OCI-LY7 (cell line): Measurements from ENCODE around the gene DGCR8.

ENCODE experiments used
- EZH2phosphoT487 ChIP-seq: fragments of 200-600 bp; sonication (generic); IDR thresholded peaks from 2 replicates; pipeline ENCODE4 v1.6.1; 2018; ENCODE audit warnings: low read depth, borderline replicate concordance, mild to moderate bottlenecking, mixed run types, antibody characterized with exemption, low read length, moderate library complexity, mixed read lengths
- TF ChIP-seq, protein P1 (sequence below): fragments of 200-600 bp; sonication (generic); conservative IDR thresholded peaks from 2 replicates; pipeline ENCODE4 v1.5.1; 2014; ENCODE audit warnings: mild to moderate bottlenecking, antibody characterized with exemption, low read length, moderate library complexity, mixed read lengths

DNA sequence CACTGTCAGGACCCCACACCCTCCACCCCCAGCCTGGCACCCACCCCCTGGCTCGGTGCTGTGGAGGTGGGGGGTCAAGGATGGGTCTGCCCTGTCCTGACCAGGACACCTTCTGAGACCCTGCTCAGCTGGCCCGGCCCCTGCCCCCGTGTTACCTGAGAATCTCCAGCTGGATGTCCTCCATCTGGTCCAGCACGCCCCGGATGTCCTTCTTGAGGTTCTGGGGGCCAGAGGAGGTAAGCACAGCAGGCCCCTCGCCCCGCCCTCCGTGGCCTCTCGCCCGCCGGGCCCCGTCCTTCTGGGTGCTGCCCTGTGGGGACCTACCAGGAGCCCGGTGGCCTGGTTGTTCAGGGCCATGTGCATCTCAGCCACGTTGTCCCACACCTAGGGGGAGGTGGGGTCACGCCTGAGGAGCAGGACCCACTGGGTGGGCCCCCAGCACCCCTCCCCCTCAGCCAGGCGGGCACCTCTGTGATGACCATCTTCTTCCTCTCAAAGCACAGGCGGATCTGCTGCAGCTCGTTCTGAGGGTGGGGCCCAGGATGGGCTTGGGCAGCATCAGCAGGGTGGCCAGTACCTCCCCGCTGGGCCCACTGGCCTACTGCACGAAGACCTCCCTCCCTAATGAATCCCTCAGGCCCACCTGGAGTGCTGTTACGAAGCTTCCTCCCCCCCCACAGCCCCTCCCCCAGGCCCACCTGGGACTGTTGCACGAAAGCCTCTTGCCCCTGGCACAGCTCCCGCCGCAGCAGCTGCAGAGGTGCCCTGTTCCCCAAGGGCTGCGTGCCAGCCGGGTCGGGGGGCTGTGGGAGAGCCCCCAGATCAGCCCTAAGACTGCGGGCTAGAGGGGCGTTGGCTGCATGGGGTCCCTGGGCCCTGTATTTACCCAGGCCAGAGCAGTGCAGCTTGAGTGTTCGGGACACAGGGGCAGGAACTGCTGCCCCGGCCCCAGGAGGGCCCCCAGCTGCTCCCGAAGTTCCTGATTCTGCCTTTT is 69.5 kb downstream of the DGCR8 start:
- TF ChIP-seq, protein P1, sequence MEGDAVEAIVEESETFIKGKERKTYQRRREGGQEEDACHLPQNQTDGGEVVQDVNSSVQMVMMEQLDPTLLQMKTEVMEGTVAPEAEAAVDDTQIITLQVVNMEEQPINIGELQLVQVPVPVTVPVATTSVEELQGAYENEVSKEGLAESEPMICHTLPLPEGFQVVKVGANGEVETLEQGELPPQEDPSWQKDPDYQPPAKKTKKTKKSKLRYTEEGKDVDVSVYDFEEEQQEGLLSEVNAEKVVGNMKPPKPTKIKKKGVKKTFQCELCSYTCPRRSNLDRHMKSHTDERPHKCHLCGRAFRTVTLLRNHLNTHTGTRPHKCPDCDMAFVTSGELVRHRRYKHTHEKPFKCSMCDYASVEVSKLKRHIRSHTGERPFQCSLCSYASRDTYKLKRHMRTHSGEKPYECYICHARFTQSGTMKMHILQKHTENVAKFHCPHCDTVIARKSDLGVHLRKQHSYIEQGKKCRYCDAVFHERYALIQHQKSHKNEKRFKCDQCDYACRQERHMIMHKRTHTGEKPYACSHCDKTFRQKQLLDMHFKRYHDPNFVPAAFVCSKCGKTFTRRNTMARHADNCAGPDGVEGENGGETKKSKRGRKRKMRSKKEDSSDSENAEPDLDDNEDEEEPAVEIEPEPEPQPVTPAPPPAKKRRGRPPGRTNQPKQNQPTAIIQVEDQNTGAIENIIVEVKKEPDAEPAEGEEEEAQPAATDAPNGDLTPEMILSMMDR: no peak
- no peak for TF ChIP-seq EZH2phosphoT487
